Hypothalamus (tissue), 51 donors: ENCODE data around the gene B3GAT3.
"Not testable (repeated sequence)": the region's sequence is repeated elsewhere in the genome, so short reads cannot be mapped to it uniquely, and the experiment has no call there.

Experiments used
- DNase-seq, 51 donors: peaks; one replicate each; lab custom pipeline; 2025; lab: John Stamatoyannopoulos, UW

B3GAT3 gene

GRCh38 chr11:62646825-62647608, 25.2 kb upstream of the B3GAT3 start:
- no peak for DNase-seq

GRCh38 chr11:62645946-62646824, 24.4 kb upstream of the B3GAT3 start, which contains the start of gene GANAB:
TSS of gene GANAB (minus strand) at chr11:62646613. CDS start at chr11:62646599, 14 bp downstream.
- DNase-seq: peak; percentile 76 to 99 (median 97)

DNA sequence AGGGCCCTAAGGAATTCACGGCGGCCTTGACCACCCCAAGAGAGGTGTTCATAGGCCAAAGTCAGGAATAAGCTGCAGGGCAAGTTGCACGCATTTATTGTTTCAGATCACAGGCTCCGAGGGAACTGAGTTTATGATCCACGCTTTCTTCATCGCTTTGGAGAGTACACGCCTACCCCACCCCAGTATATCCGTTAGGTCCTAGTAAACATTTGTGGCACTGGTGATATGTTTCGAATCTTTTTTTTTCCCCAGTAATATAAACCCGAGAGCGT, 23.8 kb upstream of the B3GAT3 start:
- no peak for DNase-seq

GRCh38 chr11:62644220-62644619, 22.4 kb upstream of the B3GAT3 start:
- DNase-seq: no peak

DNA sequence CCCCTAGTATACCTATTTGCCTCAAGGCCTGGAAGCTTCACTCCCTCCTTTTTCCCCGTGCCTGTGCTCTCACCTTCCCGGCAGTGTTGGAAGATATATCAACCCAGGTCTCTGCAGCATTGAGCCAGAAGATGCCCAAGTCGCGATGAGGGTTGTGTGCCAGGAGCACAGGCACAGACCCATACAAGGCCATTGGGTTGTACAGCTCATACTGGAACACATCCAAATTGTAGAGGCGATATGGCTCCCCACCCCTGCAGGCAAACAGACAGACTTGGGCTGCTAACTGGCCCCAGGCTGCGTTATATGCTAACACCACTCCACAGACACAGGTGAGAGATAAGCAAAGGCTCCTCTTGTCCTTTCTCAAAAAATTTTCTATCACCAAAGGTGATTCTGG, 10.7 kb upstream of the B3GAT3 start:
- no peak for DNase-seq

DNA sequence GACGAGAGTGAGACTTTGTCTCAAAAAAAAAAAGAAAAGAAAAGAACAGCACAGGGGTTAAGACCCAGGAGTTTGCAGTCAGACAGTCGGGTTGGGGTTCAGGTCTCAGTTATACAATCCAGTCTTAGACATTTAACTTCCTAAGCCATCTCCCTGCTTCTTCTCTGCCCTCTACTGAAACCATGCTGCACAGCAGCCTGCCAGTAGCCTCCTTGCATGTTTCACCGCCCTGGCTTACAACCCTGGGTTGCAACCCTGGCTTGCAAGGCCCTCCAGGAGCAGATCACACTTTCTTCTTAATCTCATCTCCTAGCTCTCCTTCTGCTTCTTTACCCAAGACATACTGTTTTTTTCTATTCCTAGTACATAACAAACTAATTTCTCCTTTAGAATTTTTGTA, 5.9 kb upstream of the B3GAT3 start:
- DNase-seq: no peak

- no peak for DNase-seq
Observed at GRCh38 chr11:62622476-62623089, 797 bp upstream of the B3GAT3 start.

DNA sequence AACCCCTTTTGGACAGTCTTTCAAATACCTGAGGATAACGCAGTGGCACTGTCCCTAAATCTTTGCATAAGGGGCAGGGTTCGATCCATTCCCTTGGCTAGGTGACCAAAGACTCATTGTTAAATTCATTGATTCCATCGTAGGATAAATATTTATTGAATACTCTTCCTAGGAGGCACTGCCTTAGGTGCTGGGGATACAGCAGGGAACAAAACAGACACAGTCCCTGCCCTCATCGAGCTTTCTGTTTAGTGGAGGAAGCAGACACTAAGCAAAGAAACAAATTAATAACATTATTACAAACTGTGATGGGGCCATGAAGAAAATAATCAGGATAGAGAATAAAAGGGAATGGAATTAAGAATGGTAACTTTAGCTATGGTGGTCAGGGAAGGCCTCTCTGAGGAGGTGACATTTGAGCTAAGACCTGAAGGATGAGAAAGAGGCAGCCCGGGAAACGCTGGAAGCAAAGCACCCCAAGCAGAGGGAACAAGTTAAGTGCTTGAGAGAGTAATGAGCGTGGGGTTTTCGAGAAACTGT, 689 bp downstream of the B3GAT3 start:
- DNase-seq: no peak

DNA sequence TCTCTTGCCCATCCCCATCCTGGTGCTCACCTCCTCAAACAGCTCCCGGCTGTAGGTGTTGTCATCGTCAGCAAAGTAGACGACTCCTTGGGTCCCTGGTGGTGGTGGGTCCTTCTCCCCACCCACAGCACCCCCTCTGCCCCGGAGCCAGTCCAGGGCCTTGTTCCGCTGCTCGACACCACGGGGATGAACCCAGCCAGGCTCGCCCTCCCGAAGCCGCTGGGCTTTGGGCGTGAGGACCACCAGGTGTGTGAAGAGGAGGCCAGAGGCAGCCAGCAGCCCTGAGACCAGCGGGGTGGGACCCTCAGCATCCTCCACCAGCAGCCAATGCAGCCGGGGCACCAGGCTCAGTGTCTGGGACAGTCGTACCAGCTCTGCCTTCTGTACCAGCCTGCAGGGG, 4.8 kb downstream of the B3GAT3 start:
- not testable (repeated sequence) for DNase-seq

- DNase-seq: no peak
Observed at GRCh38 chr11:62615521-62615920, 6.3 kb downstream of the B3GAT3 start.

DNA sequence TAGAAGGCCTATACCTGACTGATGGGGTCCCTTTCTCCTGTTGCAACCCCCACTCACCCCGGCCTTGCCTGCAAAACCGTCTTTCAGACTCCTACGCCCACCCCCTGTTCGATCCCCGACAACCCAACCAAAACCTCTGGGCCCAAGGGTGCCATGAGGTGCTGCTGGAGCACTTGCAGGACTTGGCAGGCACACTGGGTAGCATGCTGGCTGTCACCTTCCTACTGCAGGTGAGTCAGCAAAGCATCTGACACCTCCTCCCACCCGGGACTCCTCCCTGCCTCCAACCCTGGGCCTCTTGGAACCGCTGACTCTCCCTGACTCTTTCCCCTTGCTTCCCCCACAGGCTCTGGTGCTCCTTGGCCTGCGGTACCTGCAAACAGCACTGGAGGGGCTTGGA, 7.5 kb downstream of the B3GAT3 start:
- peak in 3 of 51 donors; percentile 31 to 50 (median 37) for DNase-seq

- DNase-seq: peak in 27 of 51 donors; percentile 36 to 84 (median 65)
Observed at GRCh38 chr11:62613291-62613778, 8.5 kb downstream of the B3GAT3 start.

DNA sequence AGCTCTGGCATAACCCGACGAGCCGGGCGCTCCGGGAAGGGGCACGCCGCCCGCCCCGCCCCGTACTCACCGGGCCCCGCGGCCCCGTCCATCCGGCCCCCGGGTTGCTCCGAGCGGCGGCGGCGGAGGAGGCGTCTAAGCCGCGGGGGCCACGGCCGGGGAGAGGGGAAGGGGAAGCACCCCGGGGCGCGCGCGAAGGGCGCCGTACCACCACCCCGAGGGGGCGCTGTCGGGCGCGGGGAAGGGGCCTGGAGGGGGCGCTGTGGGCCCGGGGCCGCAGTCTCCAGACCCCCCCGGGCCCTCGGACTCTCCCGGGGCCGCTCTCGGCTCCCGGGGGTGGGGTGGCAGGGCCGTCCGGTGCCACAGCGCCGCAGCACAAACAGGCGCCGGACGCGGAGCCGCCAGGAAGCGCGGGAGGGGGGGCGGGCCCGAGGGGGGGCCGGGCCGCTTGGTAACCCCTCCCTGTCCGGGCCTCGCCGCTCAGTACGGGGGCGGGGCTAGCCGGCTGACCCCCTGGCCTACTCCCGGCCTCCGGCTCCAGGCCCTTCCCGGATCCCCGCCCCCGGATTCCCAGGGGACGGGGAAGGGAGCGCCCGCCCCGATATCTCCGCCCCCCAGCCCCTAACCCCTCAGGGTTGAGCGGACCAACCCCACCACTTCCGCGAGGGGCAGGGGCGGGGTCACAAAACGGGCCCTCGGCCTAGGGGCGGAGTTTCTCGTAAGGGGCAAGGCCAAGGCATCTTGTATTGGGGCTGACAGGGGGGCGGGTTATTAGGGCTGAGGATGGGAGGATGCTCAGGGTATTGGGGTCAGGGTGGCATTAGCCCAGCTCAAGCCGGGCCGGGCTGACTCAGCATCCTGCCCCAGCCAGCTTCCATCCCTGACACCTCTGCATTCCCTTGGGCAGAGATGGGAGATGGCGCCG, 9.2 kb downstream of the B3GAT3 start, which contains the start of the genes EML3 and ROM1:
EML3 (minus strand) TSS at position 410 of the 925 bp plus-strand sequence; CDS start at position 92, 318 bp downstream.
ROM1 (plus strand) TSS at position 892 of the 925 bp plus-strand sequence; CDS start at position 917, 25 bp downstream.
- peak in 50 of 51 donors; percentile 50 to 97 (median 80) for DNase-seq

DNA sequence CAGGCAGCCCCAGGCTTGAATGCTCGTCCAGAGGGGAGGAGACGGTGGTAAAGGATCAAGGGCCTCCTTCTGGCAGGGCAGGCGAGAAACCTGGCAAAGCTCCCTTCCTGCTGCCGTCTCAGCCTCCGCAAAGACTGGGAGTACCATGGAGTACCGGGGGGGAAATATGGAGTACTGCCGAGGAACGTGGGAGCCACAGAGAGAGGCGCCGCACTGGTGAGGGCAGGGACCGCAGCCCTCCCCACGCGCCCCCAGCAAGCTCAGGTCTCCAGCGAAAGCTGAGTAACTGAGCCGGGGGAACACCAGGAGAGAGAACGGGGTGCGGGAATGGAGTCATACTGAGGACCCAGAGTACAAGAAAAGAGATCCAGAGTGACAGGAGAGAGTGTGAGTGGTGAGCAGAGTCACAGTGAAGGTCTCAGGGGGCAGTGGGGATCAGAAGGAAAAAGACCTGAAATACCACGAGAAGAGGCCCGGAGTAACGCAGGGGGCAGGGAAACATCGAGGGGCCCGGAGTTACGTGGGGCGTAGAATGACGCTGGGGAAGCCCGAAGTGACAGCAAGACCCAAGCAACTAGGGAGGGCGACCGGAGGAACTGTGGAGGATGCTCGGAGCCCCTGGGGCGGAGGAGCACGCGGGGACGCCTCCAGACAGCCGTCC, 10.0 kb downstream of the B3GAT3 start:
- peak in 19 of 51 donors; percentile 10 to 62 (median 32) for DNase-seq

GRCh38 chr11:62610814-62611704, 10.7 kb downstream of the B3GAT3 start:
- no peak for DNase-seq

DNA sequence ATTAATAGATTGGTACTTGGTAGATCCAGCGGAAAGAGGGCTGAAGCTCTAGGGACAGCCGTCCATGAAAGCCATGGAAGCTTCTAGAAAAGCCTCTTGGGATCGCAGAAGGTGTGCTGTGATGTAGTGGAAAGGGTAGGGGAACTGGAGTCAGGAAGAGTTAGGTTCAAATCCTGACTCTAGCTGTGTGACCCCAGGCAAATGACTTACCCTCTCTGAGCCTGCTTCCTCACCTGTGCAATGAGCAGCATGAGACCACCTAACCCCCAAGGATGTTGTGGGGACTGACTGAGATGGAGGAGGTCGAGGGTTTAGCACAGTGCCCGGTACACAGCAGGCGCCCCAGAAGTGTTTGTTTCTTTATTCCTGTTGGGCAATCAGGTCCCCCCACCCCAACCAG, 11.4 kb downstream of the B3GAT3 start:
- no peak for DNase-seq

- DNase-seq: no peak
Observed at GRCh38 chr11:62608776-62609175, 13.0 kb downstream of the B3GAT3 start.

DNA sequence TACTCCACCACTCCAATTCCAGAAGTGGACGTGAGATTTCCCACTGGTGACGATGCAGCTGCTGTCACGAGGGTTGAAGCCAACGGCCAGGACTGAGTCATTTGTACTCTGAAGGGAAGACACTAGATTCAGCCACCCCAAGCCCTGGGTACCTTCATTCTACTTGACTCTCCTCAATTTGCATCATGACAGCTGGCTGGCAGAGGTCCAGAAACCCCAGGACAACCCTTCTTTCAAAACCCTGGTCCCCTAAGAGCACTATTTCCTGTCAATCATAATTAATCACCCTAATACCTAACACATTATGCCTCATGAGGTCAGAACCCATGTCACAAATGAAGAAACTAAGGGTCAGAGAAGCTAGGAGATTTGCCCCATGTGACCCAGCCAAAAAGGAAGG, 14.1 kb downstream of the B3GAT3 start:
- no peak for DNase-seq
